Vagina (tissue), 2 donors: ENCODE data around the gene SLC25A26.

Experiments
- POLR2A ChIP-seq, 2 donors: fragments of 450-650 bp; IDR thresholded peaks; one replicate each; pipeline ENCODE4 v1.6.1; 2017; ENCODE audit warnings: antibody characterized with exemption in 2 of 2, mild to moderate bottlenecking in 2 of 2, moderate library complexity in 2 of 2
- POLR2AphosphoS5 ChIP-seq, 2 donors: sonication (generic); formaldehyde crosslinking; IDR thresholded peaks; one replicate each; pipeline ENCODE4 v1.9.0; 2017; ENCODE audit warnings: antibody characterized with exemption in 2 of 2, mild to moderate bottlenecking in 2 of 2, low read depth in 1 of 2; ENCODE audit not compliant: insufficient read depth in 1 of 2

- TF ChIP-seq POLR2A (IDR thresholded peaks at IDR 0.05) (no peak), POLR2AphosphoS5 (IDR thresholded peaks at IDR 0.05; ENCODE audit: insufficient read depth in 1 of 2, low read depth in 1 of 2) (no peak)
Measured at GRCh38 chr3:66413151-66413751, 192.4 kb downstream of the SLC25A26 start.
